GM21737 (cell line): Measurements from ENCODE around the gene MRGPRG.

ENCODE experiments used
- ATAC-seq: cut with Tn5 transposase; IDR thresholded peaks from one replicate; pipeline ENCODE4 v1.9.1; 2021; ENCODE audit warnings: mild to moderate bottlenecking, moderate library complexity; ENCODE audit not compliant: unreplicated experiment

Gene MRGPRG

DNA sequence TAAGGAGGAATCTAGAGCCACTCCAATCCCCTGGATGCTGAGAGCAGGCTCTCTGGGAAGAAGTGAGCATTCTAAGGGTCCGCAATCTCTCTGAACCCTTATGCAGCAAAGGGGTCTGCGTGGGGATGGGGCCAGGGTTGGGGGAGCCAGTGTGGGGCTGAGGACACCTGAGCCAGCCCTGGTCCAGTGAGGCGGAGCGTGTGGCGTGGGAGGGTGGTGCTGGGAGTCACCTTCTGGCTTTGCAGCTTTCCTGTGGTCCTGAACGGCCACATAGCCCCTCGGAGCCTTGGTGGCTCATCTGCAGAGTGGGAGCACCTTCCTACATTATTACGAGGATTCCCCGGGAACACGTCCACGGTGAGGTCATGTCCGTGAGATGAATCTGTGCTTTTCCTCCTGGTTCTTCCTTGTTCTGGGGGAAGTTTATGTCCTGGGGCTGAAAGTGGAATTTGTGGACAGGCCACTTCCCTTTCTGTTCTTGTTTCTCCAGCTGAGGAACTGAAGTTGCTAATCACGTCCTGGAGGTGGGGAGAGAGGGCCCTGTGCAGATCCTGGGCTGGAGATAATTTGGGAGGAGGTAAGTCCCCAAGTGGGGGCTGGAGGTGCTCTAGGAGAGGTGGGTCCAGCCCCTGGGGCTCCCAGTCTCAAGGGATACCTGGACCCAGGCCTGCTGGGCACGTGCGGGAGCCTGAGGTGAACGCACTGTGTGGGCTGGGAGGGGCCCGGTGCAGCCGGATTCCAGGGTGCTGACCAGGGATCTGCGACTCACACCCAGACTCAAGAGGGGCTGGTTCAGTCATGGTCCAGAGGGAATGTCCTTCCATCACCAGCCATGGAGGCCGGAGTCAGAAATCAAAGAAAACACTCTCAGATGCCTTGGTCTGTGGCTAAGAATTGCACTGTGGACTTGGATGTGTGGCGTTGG, 7.5 kb upstream of the MRGPRG start:
- no peak for ATAC-seq

GRCh38 chr11:3225159-3225758, 6.6 kb upstream of the MRGPRG start:
- no peak for ATAC-seq

GRCh38 chr11:3224401-3225057, 5.9 kb upstream of the MRGPRG start:
- ATAC-seq, result no peak

DNA sequence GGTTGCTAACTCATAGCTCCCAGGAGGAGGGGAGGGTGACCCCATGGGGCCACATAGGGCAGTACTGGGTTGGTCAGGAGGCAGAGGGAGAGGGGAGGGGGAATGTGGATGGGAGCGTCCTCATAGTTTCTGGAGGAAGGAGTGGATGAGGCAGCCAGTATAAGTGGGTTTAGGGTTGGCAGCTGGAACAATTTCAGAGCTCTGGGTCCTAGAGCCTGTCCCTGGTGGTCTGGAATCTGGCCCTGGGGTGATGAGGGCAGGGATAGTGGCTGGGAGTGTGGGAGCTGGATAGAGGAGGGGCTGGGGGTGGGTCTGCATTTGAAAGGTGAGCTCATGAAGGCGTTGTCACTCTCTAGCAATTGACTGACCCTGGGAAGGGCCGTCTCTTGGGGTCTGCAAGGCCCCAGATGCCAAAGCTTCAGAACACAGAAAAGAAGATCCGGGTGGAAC, 5.3 kb upstream of the MRGPRG start:
- no peak for ATAC-seq

DNA sequence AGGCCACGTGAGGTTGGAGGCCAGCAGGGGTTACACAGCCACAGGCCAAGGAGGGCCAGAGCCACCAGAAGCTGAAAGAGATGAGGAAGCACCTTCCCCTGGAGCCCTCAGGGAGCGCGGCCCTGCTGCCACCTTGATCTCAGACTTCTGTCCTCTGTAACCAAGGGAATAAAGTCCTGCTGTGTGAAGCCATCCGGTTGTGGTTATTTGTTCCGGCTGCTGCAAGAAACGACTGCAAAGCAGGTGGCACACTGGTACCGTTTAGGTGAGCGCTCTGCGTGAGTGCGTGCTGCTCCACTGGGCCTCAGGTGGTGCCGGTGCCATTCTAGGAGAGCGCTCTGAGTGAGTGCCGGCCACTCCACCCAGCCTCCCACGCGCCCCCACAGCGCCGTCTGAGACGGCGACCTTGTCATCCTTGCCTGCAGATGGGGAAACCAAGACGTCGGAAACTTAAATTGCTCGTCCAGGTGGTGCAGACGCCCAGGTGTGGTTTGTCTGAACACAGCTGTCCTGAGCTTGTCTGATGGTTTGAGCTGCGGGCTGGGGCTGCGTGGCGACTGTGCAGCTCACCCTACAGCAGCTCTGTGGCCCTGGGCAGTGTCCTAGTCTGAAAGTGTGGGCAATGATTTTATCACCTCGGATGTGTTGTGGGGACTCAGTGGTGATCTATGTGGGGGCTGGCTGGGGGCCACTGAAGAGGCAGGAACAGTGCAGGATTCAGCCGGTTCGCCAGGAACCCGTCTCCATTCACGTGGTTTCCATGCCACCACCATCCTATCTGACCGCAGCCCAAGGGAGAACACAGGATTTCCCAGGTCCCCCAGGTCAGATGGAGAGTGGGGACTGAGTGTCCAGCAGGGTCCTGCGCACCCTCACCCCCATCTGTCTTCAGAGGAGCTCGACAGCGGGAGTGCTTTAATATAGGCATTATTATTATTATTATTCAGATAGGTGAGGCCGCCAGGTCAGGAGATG, 4.6 kb upstream of the MRGPRG start:
- no peak for ATAC-seq

GRCh38 chr11:3222003-3222855, 3.6 kb upstream of the MRGPRG start:
- ATAC-seq, result no peak

DNA sequence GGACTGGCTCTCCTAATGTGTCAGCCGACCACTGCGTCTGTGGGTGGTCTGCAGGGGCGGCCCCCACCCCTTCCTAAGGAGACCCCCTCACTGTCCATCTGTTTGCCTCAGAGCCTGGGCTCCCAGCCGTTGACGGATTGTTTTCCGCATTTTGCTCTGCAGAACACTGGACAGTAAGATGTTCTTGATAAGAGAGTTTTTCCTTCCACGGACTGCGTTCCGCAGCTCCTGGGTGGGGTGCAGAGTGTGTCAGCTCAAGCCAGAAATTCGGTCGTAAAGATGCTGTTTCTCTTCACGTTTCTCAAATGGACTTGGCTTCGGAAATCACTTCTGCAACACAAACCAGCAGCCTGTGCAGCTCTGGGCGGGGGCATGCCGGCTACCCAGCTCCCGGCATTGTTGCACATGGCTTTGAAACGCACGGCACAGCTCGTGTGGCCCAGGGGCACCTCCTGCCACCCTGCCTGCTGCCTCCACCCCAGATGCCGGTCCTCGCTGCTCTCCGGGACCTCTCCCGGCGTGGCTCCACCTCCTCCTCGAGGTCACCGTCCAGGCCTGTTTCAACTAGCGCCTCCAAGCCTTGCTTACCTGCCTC, 2.9 kb upstream of the MRGPRG start:
- ATAC-seq, result no peak

- ATAC-seq, result no peak
These were observed 2.2 kb upstream of the MRGPRG start for GRCh38 chr11:3220521-3221407.

DNA sequence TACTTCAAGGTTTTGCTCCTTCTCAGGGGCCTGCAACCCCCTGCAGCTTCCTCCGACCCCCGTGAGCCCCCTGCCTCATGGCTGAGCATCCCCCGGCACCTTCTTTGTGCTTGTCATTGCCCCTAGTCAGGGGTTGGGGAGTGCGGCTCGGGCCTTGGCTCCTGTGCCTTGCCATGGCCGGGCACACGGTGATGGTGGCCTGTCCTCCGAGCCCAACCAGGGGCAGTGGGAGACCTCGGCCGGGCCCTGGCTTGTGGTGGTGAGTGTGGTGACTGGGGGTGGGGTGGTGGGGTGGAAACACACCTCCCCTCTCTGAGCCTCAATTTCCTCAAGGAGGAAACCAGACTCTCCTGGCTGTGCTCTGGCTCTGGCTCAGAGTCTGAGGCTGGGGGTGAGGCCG, 1.5 kb upstream of the MRGPRG start:
- no peak for ATAC-seq

GRCh38 chr11:3219281-3219892, 774 bp upstream of the MRGPRG start:
- ATAC-seq, result no peak

- no peak for ATAC-seq
These were observed 663 bp downstream of the MRGPRG start for GRCh38 chr11:3217818-3218482.

DNA sequence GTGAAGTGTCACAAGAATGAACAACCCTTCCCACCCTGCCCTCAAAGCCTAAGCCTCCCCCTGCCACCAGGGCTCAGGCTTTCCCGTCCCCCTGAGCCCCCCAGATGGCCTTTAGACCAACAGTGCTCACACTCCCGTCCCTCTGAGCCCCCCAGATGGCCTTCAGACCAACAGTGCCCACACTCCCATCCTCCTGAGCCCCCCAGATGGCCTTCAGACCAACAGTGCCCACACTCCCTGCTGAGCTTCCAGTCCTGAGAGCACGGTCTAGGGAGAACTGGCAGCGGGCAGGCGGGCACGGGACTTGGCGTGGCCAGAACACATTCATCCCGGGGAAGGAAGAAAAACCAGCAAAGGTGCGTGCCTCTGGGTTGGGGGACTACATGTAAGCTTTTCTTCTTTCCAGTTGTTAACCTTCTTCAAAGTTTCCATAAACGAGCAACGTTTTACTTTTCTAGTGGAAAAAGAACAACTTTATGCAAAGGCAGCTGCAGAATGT, 2.5 kb downstream of the MRGPRG start:
- no peak for ATAC-seq

DNA sequence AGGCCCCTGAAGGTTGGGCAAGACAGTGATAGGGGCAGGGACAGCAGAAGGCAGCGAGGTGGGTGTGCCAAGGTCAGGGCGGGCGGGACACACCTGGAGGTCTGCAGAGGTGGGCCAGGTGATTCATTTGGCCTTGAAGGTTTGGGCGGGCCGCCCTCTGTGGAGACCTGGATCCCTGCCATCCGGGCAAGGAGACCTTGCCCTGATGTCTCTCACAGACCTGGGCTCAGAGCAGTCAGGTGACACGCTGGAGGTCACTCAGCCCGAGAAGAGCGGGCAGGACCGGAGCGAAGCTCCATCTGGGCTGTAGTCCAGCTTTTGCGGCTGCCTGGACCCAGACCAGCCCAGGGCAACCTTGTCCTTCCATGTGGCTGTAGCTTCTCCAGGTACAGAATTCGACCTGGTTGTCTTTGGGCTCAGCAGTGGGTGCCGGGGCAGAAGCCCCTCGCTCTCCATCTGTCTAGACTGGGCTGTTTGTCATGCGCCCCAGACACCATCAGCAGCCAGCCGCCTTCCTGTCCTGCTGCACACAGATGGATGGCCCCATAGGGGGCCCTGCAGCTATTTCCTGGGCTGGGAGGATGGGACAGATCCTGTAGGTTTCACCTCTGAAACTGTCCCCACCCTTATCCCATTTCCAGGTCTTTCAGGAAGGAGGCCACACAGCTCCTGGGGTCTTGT, 3.1 kb downstream of the MRGPRG start:
- no peak for ATAC-seq

DNA sequence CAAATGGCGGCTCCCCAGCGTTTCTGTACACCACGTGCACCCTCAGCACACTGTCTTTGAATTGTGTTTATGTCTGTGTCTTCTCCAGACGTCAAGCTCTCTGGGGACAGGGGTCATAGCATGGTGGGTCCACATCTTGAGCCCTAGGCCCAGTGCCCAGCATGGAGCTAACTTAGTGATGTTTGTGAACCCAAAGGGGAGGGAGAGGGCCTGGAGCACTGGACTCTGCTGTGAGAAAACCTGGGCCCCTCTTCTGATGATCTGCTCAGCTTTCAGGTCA, 4.3 kb downstream of the MRGPRG start:
- no peak for ATAC-seq

GRCh38 chr11:3213659-3214419, 4.8 kb downstream of the MRGPRG start:
- ATAC-seq, result no peak

- no peak for ATAC-seq
These were observed 10.3 kb downstream of the MRGPRG start for GRCh38 chr11:3208272-3208671.
